ENCODE results near the gene JAK1. TPM values are rescaled to one million over a fixed set of nuclear protein-coding genes. Genes with fewer than 3 reads are reported as not detected.

Gene JAK1
- total and polyA plus RNA-seq, 2 donors (not counting 3 experiments of a cell fraction or from before 2014, with no cell fraction given): 68.8 to 177 TPM

- H4K20me1 ChIP-seq (replicated peaks; ENCODE audit: control insufficient read depth, extremely low read depth, insufficient read depth, low read length): no peaks in the 10 kb centered on the region
- CTCF ChIA-PET: no interaction called here
- H3K9ac ChIP-seq (replicated peaks; ENCODE audit: extremely low read depth, insufficient read depth, low read length): no peak overlapping the region
- H2AFZ ChIP-seq (ENCODE audit: low read depth, low read length): no peak overlapping the region
- no peak overlapping the region for H3K4me2 ChIP-seq (ENCODE audit: insufficient read depth, low read length)
- no peaks in the 10 kb centered on the region for H3K79me2 ChIP-seq (ENCODE audit: control insufficient read depth, insufficient read depth, low read length)
- DNase-seq (ENCODE audit: low read depth, low spot score): no peak
- no peaks in the 10 kb centered on the region for H3K9me3 ChIP-seq (replicated peaks; ENCODE audit: control insufficient read depth, insufficient read depth, low read length)
- peaks cover 16 to 47% of the 10 kb centered on the region in 2 experiments for H3K36me3 ChIP-seq (ENCODE audit: control insufficient read depth in 2 of 2, extremely low read depth in 1 of 2, insufficient read depth in 2 of 2, low read length in 2 of 2)
- dilution Hi-C loops (cut with MboI; ENCODE audit: extremely low pct_ligation_motif_present, low sequenced_read_pairs) (no loop called here), intact Hi-C loops (cut with micrococcal nuclease) (no loop called here)
- no peak overlapping the region for H3K27ac ChIP-seq (ENCODE audit: insufficient read depth, low read depth, low read length)
- no peak for FAIRE-seq
- no peaks in the 10 kb centered on the region for H3K27me3 ChIP-seq (ENCODE audit: control insufficient read depth in 2 of 2, insufficient read depth in 2 of 2, low read length in 2 of 2)
- H3K4me1 ChIP-seq (ENCODE audit: control insufficient read depth, extremely low read depth, insufficient read depth, low read length): no peaks in the 10 kb centered on the region
- no peak for TF ChIP-seq MYC (IDR thresholded peaks at IDR 0.05; ENCODE audit: low read depth, low read length)
- no peak for TF ChIP-seq CTCF (IDR thresholded peaks at IDR 0.05; ENCODE audit: extremely low read depth in 1 of 2, insufficient read depth in 1 of 2, low read depth in 1 of 2, low read length in 2 of 2)
- no peak for TF ChIP-seq POLR2AphosphoS5 (IDR thresholded peaks at IDR 0.05; ENCODE audit: insufficient read depth, low read depth, low read length)
- no peak for TF ChIP-seq GATA2 (IDR thresholded peaks at IDR 0.05; ENCODE audit: insufficient read depth, insufficient read length, low read depth, low read length)
- TF ChIP-seq EZH2 (IDR thresholded peaks at IDR 0.05; ENCODE audit: borderline replicate concordance, low read depth, low read length, severe bottlenecking): no peak
- TF ChIP-seq JUN (IDR thresholded peaks at IDR 0.05; ENCODE audit: borderline replicate concordance, insufficient read depth, insufficient read length, low read depth): no peak
- no peak for TF ChIP-seq POLR2A (IDR thresholded peaks at IDR 0.05; ENCODE audit: low read depth, low read length)
- TF ChIP-seq MAX (IDR thresholded peaks at IDR 0.05; ENCODE audit: insufficient read depth, insufficient read length): no peak
- TF ChIP-seq FOS (IDR thresholded peaks at IDR 0.05; ENCODE audit: borderline replicate concordance, insufficient read depth, low read length): no peak
- no peaks in the 10 kb centered on the region for H3K9me1 ChIP-seq (replicated peaks; ENCODE audit: control insufficient read depth, extremely low read depth, insufficient read depth, low read length)
- no TSS peak for BruUV-seq (replicated peaks)
- POLR2A ChIA-PET: no interaction called here
- no peak overlapping the region for H3K4me3 ChIP-seq (replicated peaks in 1 of 3; ENCODE audit: insufficient read depth in 1 of 3, low read depth in 1 of 3, low read length in 3 of 3)
Measured at GRCh38 chr1:64857347-64857746, 109.0 kb downstream of the JAK1 start.

Data from endothelial cell of umbilical vein (primary cell).